HG03565 (cell line): ENCODE measurements around the gene TXNDC15.
"Not testable (repeated sequence)": the region's sequence is repeated elsewhere in the genome, so short reads cannot be mapped to it uniquely, and the experiment has no call there.

Source experiments
- ATAC-seq: cut with Tn5 transposase; IDR thresholded peaks from one replicate; pipeline ENCODE4 v1.9.1; 2021; ENCODE audit warnings: mild to moderate bottlenecking, moderate library complexity; ENCODE audit not compliant: unreplicated experiment

Gene TXNDC15

DNA sequence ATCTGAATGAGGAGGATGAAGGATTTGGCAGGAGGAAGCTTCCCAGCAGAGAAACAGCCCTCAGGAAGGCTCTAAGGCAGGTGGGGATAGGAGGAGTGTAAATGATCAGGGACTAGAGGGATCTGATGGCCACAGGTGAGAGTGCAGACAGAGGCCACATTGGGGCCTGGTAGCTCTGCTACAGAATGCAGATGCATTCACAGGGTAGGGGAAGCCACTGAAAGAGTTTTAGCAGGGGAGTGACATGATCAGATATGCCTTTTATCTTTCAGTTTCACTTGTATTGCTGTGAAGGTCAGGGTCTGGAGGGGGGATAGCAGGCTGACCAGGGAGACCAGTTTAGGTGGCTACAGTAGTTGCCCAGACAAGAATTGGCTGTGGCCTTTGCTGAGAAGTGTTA lies 3.0 kb downstream of the TXNDC15 start:
- ATAC-seq, result peak; percentile 34

DNA sequence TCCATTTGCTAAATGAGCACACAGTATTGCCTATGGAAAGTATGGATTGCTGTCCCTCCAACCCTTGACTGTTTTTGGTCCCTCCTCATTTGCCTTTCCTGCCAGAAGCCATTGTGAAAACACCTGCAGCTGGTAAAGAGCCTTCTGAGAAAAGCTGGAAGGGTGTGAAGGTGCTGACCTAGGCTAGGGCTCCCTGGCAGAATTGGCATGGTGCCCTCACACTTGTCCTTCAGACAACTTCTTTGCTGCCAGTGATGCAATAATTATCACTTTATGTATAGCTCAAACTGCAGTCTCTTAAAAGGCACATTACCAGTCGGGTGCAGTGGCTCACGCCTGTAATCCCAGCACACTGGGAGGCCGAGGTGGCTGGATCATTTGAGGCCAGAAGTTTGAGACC lies 4.2 kb downstream of the TXNDC15 start:
- no peak for ATAC-seq

DNA sequence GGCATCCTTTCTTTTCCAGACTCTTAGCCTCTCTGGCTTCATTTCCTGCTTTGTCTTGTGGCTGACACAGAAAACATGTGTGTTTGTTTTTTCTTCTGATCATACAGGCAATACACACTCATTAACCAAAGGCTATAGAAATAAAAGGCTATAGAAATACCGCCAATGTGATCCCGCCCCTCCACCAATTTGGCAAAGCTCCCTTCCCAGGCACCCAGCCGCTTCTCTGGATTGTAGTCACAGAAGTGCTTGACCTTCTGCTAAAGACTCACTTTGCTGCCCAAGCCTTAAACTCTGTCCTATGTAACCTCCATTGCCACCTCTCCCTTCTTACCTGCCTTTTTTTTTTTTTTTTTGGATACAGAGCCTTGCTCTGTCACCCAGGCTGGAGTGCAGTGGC lies 5.3 kb downstream of the TXNDC15 start:
- no peak for ATAC-seq

GRCh38 chr5:134880937-134881336 lies 6.8 kb downstream of the TXNDC15 start:
- ATAC-seq, result not testable (repeated sequence)

- ATAC-seq, result not testable (repeated sequence)
These were observed 7.5 kb downstream of the TXNDC15 start for GRCh38 chr5:134881711-134882110.

GRCh38 chr5:134887593-134888159 lies 13.5 kb downstream of the TXNDC15 start:
- no peak for ATAC-seq

- no peak for ATAC-seq
These were observed 15.2 kb downstream of the TXNDC15 start for GRCh38 chr5:134889335-134889734.

- ATAC-seq, result no peak
These were observed 17.3 kb downstream of the TXNDC15 start for GRCh38 chr5:134891473-134891872.

DNA sequence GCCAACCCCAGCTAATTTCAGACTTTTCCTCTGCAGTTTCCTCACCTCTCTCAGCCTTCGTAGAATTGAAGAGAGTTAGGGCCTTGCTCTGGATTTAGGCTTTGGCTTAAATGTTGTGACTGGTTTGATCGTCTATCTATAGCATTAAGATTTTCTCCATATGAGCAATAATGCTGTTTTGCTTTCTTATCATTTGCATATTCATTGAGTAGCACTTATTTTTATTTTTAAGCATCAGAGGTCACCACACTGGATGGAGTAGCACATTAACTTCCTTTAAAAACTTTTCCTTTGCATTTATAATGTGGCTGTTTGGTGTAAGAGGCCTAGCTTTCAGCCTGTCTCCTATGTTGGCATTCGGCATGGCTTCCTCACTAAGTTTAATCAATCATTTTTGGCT lies 18.1 kb downstream of the TXNDC15 start:
- ATAC-seq, result no peak

GRCh38 chr5:134892926-134893325 lies 18.8 kb downstream of the TXNDC15 start:
- no peak for ATAC-seq

DNA sequence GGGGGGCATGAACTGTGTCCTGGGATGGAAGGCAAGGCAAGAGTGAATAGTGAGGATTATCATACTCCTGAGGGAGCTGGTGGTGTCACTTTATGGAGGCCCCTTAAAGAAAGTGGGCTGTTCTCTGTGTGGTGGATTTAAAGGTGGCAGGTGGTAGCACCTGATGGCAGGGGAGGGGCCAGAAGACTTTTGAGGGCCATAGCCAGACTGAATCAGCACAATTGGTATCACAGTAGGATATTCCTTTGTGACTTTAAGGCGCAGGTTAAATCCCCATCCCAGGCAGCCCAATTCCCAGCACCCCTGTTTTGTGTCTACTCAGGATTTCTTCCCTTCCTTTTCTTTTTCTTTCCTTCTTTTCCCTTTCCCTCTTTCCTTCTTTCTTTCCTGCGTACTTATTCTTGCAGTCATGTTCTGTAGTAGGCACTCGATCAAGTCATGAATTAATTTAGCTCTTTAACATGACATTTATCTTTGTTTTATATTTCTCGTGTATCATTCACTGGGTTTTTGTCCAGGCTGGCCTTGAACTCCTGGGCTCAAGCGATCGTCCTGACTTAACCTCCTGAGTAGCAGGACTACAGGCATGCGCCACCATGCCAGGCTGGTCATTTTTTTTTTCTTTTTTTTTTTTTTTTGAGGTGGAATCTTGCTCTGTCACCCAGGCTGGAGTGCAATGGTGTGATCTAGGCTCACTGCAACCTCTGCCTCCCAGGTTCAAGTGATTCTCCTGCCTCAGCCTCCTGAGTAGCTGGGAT lies 19.8 kb downstream of the TXNDC15 start:
- ATAC-seq, result no peak

DNA sequence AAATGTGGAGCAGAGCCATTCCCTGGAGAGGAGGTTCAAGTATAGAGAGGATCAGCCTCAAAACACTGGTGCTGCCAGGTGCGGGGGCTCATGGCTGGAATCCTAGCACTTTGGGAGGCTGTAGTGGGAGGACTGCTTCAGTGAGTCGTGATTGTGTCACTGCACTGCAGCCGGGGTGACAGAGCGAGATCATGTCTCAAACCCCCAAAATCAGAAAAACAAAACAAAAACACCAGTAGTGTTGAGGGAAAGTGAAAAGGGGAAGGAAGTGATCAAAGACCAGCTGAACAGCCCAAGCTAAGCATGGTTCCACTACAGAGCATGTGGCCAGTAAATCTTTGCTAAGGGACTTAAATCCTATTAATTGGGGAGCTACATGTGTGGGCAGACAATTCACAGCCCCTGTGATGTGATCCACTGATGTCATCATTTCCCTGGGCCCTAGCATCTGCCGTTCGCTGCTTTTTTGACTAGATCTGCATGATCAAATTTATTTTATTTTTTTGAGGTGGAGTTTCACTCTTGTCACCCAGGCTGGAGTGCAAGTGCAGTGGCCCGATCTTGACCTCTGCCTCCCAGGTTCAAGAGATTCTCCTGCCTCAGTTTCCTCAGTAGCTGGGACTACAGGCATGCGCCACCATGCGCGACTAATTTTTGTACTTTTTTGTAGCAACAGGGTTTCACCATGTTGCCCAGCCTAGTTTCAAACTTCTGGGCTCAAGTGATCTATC lies 28.1 kb downstream of the TXNDC15 start:
- ATAC-seq, result no peak

DNA sequence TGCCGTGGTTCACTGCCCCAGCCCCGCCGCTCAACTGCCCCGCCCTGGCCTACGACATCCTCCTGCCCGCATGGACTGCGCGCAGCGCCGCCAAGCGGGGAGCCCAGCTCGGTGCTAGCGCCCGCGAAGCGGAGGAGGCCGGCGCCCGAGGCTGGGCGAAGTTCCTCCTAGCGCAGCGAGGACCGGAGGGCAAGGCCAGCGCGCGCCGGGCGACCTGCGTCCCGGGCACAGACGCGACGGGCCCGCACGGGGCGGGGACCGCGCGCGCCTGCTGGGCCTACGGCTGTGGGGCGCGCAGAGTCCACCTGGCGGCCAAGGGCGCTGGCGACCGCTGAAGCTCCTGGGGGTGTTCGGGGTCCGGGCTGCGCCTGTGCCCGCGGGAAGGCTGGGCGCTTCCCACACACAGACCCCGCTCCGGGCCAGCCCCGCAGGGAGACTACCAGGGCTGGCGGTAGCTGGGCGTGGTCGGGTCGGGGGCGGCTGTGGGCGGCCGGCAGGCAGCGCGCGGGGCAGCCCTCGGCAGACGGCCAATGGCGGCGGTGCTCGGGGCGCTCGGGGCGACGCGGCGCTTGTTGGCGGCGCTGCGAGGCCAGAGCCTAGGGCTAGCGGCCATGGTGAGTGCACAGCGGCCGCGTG lies 30.6 kb downstream of the TXNDC15 start, which contains the start of gene PCBD2:
Gene PCBD2 (plus strand): TSS at position 522 of the 636 bp plus-strand sequence. CDS start 9 bp downstream, at position 531.
- ATAC-seq, result peak; percentile 81

DNA sequence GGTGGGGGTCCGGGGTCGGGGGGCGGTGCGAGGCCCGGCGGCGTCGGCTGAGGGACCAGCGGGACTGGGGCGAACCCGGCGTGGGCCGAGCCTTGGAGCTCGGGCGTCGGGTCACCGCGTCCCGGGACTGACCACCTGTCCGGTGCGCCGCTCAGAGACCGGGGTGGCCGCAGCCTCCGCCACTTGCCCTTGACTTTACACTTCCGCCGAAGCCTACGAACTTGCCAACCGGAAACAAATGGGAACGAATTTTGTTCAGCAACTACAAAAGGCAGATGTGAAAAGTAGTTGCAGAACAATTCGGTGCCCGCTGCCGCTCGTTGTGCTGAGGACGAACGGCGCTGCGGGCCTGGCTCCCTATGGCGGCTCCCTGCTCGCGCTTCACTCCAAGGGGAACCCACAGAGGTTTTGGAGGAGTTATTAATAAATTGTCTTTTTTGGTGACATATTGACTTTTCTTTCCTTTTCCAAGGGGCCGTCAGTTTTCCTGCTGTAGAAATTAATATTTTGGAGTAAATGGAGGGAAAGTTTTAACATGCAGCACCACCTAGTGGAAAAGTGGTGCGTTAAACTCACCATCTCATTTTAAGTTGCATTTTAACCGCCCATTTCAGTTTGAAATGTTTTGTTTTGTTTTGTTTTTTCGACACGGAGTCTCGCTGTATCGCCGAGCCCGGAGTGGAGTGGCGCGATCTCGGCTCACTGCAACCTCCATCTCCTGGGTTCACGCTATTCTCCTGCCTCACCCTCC lies 31.2 kb downstream of the TXNDC15 start:
- ATAC-seq, result peak; percentile 21

DNA sequence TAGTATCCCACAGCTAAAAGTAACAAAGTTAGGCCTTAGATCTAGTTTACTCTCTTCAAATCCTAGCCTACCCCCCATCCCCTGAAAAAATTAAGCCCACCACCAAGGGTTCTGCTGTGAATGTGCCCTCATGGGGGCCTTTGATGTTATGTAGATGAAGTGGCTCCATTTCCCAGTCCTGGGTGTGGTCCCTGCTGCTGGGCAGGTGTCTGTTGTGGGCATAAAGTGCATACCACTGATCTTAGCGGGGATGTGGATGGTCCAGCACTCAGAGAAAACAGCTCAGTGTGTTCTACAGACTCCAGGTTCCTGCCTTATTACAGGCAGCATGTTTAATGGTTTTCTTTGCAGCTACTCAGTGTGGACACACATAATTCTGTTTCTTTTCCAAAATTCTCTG lies 32.6 kb downstream of the TXNDC15 start:
- no peak for ATAC-seq

DNA sequence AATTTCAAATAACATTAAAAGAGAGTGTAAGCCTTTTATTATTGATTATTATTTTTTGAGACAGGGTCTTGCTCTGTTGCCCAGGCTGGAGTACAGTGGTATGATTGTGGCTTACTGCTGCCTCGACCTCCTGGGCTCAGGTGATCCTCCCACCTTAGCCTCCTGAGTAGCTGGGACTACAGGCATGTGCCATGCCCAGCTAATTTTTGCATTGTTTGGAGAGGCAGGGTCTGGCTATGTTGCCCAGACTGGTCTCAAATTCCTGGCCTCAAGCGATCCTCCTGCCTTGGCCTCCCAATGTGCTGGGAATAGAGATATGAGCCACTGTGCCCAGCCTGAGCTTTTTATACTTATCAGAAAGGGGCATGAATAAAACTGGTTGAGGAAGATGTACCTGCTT lies 36.6 kb downstream of the TXNDC15 start:
- ATAC-seq, result not testable (repeated sequence)

- ATAC-seq, result no peak
These were observed 37.4 kb downstream of the TXNDC15 start for GRCh38 chr5:134911285-134912206.

- no peak for ATAC-seq
These were observed 39.1 kb downstream of the TXNDC15 start for GRCh38 chr5:134913254-134913653.

GRCh38 chr5:134913795-134914194 lies 39.6 kb downstream of the TXNDC15 start:
- no peak for ATAC-seq
